Uterus (tissue), 4 donors: ENCODE measurements around the gene AGBL4. TPM values are rescaled to one million over a fixed set of nuclear protein-coding genes. Genes with fewer than 3 reads are reported as not detected.

ENCODE experiments used
- DNase-seq, 2 donors: peaks; one replicate each; pipeline ENCODE4 v3.0.0-alpha.2; 2019 to 2020
- H3K27ac ChIP-seq, 2 donors: fragments of 200-600 bp; sonication (generic); 1 replicate in 1 of 2; 2 replicates in 1 of 2; pipeline ENCODE4 v1.5.1; 2016 to 2018
- H3K27me3 ChIP-seq, 2 donors: fragments of 200-600 bp; sonication (generic); one replicate each; pipeline ENCODE4 v1.5.1; 2018 to 2019; ENCODE audit warnings: control low read depth in 1 of 2
- H3K36me3 ChIP-seq, 2 donors: fragments of 200-600 bp; sonication (generic); one replicate each; pipeline ENCODE4 v1.5.1; 2019; ENCODE audit warnings: control low read depth in 1 of 2
- H3K4me1 ChIP-seq, 2 donors: fragments of 200-600 bp; sonication (generic); one replicate each; pipeline ENCODE4 v1.5.1; 2018 to 2019; ENCODE audit warnings: control low read depth in 1 of 2
- H3K4me3 ChIP-seq, 2 donors: fragments of 200-600 bp; sonication (generic); 1 replicate in 1 of 2; 2 replicates in 1 of 2; pipeline ENCODE4 v1.5.1; 2018 to 2019; ENCODE audit warnings: mild to moderate bottlenecking in 1 of 2
- H3K9me3 ChIP-seq, 2 donors: fragments of 200-600 bp; sonication (generic); one replicate each; pipeline ENCODE4 v1.5.1; 2019; ENCODE audit warnings: control low read depth in 1 of 2
- CTCF ChIP-seq, 4 experiments: fragments of 200-600 bp in 2 of 4; fragments of 450-650 bp in 2 of 4; sonication (generic) in 2 of 4; IDR thresholded peaks; one replicate each; pipeline ENCODE4 v1.5.1; 2016 to 2019; ENCODE audit warnings: antibody characterized with exemption in 4 of 4, mild to moderate bottlenecking in 2 of 4, moderate library complexity in 1 of 4
- POLR2A ChIP-seq, 2 donors: fragments of 450-650 bp; IDR thresholded peaks; one replicate each; pipeline ENCODE4 v1.6.1; 2016; ENCODE audit warnings: antibody characterized with exemption in 2 of 2, mild to moderate bottlenecking in 1 of 2, moderate library complexity in 1 of 2
- intact Hi-C: fragments of 100-400 bp; cut with DNase I; formaldehyde crosslinking; loops from one replicate; pipeline ENCODE4 v1.15.1; 2023; ENCODE audit warnings: low total_unique reads
- total RNA-seq, 4 donors: library from RNA; depleted of rRNA in 3 of 4; stranded (reverse); fragments of >200 nt in 3 of 4; gene quantifications; one replicate each; pipeline versions ENCODE4 v1.1.0 to v1.2.4, GENCODE V29; 2014 to 2023
- donor health status: DM: yes; HTN: yes; CAD: no.

The AGBL4 gene
- total RNA-seq, 4 donors from 2014 or later = 0.85 to 1.9 TPM; not detected in 2

DNA sequence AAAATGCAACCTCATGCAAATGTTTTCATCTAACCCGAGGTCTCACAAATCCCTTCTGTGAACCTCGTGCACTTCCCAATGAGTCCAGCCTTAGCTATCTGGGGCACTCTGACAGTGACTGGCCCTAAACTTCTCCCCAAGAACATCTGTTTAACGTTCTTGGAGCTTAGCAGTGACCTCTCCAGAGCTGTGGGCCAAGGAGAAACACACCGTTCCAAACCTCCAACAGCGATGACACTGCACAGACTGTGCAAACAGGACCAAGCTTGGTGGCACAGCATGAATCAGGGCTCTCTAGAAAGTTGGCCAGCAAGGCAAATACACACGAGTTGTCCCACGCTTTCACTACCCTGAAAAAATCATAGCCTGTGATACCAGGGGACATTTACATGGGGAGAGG is 1262.9 kb downstream of the AGBL4 start:
- Histone ChIP-seq H3K4me3 (no peak overlapping the region), H3K36me3 (no peaks in the 10 kb centered on the region), H3K27me3 (no peaks in the 10 kb centered on the region), H3K9me3 (no peaks in the 10 kb centered on the region), H3K27ac (no peak overlapping the region), H3K4me1 (no peaks in the 10 kb centered on the region)
- DNase-seq = no peak
- TF ChIP-seq CTCF (IDR thresholded peaks at IDR 0.05) = no peak
- intact Hi-C loops = no loop called here

GRCh38 chr1:48758976-48759375 is 1264.8 kb downstream of the AGBL4 start:
- H3K4me1 ChIP-seq = no peaks in the 10 kb centered on the region
- TF ChIP-seq CTCF (IDR thresholded peaks at IDR 0.05) (no peak), POLR2A (IDR thresholded peaks at IDR 0.05) (no peak)
- no peaks in the 10 kb centered on the region for H3K36me3 ChIP-seq
- H3K9me3 ChIP-seq = no peaks in the 10 kb centered on the region
- H3K4me3 ChIP-seq = no peak overlapping the region
- no peak overlapping the region for H3K27ac ChIP-seq
- intact Hi-C loops = no loop called here
- no peaks in the 10 kb centered on the region for H3K27me3 ChIP-seq
- no peak for DNase-seq

- TF ChIP-seq POLR2A (IDR thresholded peaks at IDR 0.05) (no peak), CTCF (IDR thresholded peaks at IDR 0.05) (no peak)
- no peaks in the 10 kb centered on the region for H3K4me1 ChIP-seq
- DNase-seq = no peak
- H3K36me3 ChIP-seq = no peaks in the 10 kb centered on the region
- H3K27ac ChIP-seq = no peak overlapping the region
- no peaks in the 10 kb centered on the region for H3K27me3 ChIP-seq
- intact Hi-C loops = no loop called here
- H3K4me3 ChIP-seq = no peak overlapping the region
- H3K9me3 ChIP-seq = no peaks in the 10 kb centered on the region
These were observed 1266.4 kb downstream of the AGBL4 start for GRCh38 chr1:48757363-48757762.

DNA sequence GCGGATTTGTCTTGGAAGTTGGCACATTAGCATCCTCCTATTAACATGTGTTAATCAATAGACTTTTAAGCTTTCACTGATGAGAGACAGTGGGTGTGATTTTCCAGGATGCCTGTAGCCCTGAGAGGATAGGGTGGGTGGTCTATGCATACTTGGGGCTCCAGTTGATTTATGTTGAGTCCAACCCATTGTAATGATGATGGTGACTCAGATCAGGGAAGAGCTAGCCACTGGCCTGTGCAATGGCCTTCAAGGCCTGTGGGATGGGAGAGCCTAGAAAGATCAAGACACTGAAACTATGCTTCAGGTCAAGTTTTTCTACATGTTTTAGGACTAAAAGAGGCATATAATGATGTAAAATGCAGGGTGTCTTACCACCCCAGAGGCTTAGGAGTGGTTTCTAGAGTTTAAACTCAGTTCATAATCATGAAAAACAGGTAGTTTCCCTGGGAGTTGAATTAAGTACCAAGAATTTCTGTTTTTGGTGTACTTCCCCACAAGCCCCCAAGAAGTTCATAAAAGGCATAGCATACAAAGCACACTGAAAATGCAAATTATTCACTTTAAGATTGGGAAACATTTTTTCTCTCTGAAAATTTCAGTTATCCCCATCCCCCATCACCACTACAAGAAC is 1267.0 kb downstream of the AGBL4 start:
- intact Hi-C loops = no loop called here
- DNase-seq = no peak
- Histone ChIP-seq H3K27me3 (no peaks in the 10 kb centered on the region), H3K4me1 (no peaks in the 10 kb centered on the region), H3K4me3 (no peak overlapping the region), H3K27ac (no peak overlapping the region), H3K36me3 (no peaks in the 10 kb centered on the region), H3K9me3 (no peaks in the 10 kb centered on the region)
- TF ChIP-seq POLR2A (IDR thresholded peaks at IDR 0.05) (no peak), CTCF (IDR thresholded peaks at IDR 0.05) (no peak)

GRCh38 chr1:48753293-48753692 is 1270.5 kb downstream of the AGBL4 start:
- Histone ChIP-seq H3K27ac (no peak overlapping the region), H3K36me3 (no peaks in the 10 kb centered on the region), H3K27me3 (no peaks in the 10 kb centered on the region), H3K9me3 (no peaks in the 10 kb centered on the region), H3K4me3 (no peak overlapping the region), H3K4me1 (no peaks in the 10 kb centered on the region)
- TF ChIP-seq POLR2A (IDR thresholded peaks at IDR 0.05) (no peak), CTCF (IDR thresholded peaks at IDR 0.05) (no peak)
- intact Hi-C loops = no loop called here
- DNase-seq = no peak
